Activated CD4-positive, alpha-beta T cell treated with anti-CD3 and anti-CD28 coated beads, Interleukin-2, amount 50 U/mL, for 16 hours (primary cell): Measurements from ENCODE around the gene SMARCAL1.

Source experiments
- DNase-seq: peaks from one replicate; pipeline ENCODE4 v3.0.0-alpha.2; 2020

Gene SMARCAL1

GRCh38 chr2:216477283-216478035, 65.2 kb downstream of the SMARCAL1 start:
- no peak for DNase-seq

DNA sequence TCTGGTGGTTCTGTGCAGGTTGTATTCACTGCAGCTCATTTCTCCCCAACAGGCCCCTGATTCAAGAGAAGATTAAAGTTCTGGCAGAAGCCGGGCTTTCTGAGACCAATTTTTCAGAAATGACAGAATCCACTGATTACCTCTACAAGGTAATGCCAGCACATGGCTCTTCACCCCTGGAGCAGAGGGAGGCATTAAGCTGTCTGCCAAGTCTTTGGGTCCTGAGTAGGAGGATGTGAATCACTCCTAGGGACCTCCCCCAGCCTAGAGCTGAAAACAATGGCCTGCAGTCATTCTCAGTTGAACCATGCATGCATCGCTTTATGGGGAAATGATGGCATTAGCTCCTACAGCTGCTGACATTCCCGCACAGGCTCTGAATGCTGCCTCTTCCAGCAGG, 65.9 kb downstream of the SMARCAL1 start:
- DNase-seq = no peak

- no peak for DNase-seq
Measured at GRCh38 chr2:216478791-216479190, 66.5 kb downstream of the SMARCAL1 start.

GRCh38 chr2:216480221-216480620, 67.9 kb downstream of the SMARCAL1 start:
- no peak for DNase-seq

DNA sequence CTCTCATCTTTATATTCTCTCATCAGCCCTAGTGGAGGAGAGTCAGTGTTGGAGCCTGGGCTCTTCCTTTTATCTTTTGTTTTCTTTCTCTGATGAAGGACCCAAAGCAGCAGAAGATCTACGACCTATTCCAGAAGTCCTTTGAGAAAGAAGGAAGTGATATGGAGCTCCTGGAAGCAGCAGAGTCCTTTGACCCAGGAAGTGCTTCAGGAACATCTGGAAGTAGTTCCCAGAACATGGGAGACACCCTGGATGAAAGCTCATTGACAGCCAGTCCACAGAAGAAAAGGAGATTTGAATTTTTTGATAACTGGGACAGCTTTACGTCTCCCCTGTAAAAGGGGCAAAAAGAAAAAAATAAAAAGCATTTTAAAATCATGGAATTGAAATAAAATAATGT, 70.4 kb downstream of the SMARCAL1 start:
- DNase-seq = no peak

DNA sequence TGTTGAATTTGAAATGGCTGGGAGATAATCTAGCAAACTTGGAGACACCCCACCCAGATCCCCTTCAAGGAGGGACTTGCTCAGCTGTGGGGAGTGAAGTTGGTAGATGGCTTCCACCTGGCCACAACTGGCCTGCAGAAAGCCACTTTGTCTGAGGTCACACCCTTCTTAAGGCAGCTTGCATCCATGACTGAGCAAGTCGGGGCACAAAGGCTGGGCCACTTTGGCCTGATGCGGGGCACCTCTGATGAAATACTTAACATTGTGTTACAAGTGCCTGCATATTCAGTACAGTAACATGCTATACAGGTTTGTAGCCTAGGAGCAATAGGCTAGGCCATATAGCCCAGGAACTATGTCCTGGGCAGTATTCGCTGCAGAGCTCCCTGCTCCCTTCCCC, 73.0 kb downstream of the SMARCAL1 start:
- no peak for DNase-seq

GRCh38 chr2:216485745-216486144, 73.5 kb downstream of the SMARCAL1 start:
- no peak for DNase-seq

DNA sequence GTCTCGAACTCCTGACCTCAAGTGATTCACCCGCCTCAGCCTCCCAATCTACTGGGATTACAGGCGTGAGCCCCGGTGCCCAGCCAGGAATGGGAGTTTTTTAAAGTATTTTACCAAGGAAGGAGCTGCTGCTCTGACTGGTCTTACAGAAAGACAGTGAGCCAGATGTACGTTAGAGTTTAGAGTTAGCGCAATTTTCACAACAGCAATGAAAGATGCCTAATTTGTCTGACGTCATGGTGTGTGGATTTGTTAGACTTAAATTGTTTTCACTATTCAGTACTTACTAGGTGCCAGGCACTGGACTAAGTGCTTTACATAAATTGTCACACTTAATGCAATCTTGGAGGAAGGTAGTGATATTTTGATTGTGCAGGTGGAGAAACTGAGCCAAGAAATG, 74.0 kb downstream of the SMARCAL1 start:
- no peak for DNase-seq

- DNase-seq = no peak
Measured at GRCh38 chr2:216486708-216487107, 74.4 kb downstream of the SMARCAL1 start.

- DNase-seq = no peak
Measured at GRCh38 chr2:216490061-216490460, 77.8 kb downstream of the SMARCAL1 start.

GRCh38 chr2:216491793-216492596, 79.7 kb downstream of the SMARCAL1 start:
- DNase-seq = no peak

- no peak for DNase-seq
Measured at GRCh38 chr2:216492597-216493333, 80.5 kb downstream of the SMARCAL1 start.

DNA sequence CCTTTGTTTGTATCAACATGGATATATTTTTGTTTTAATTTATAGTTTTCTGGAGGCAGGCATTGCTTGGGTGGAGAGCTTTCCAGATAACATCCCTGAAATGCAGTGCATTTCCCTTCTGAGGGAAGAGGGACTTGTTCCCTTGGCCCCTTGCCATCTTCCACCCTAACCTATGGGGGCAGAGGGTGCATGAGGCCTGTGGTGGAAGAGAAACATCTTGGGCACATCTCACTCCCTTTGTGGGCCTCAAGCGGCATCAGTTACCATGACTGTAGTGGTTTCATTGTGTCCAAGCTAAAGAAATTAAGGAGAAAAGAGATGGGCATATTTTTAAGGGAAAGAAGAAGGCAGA, 81.0 kb downstream of the SMARCAL1 start:
- no peak for DNase-seq

GRCh38 chr2:216495656-216496055, 83.4 kb downstream of the SMARCAL1 start:
- DNase-seq = no peak

GRCh38 chr2:216497382-216498069, 85.2 kb downstream of the SMARCAL1 start:
- no peak for DNase-seq

GRCh38 chr2:216498070-216498378, 85.7 kb downstream of the SMARCAL1 start:
- DNase-seq = no peak

GRCh38 chr2:216498379-216499352, 86.4 kb downstream of the SMARCAL1 start, which contains the start of gene RPL37A:
RPL37A (plus strand) TSS chr2:216498844; CDS start chr2:216498875, 31 bp downstream.
- DNase-seq = peak; percentile 95

- no peak for DNase-seq
Measured at GRCh38 chr2:216499641-216500218, 87.4 kb downstream of the SMARCAL1 start.

DNA sequence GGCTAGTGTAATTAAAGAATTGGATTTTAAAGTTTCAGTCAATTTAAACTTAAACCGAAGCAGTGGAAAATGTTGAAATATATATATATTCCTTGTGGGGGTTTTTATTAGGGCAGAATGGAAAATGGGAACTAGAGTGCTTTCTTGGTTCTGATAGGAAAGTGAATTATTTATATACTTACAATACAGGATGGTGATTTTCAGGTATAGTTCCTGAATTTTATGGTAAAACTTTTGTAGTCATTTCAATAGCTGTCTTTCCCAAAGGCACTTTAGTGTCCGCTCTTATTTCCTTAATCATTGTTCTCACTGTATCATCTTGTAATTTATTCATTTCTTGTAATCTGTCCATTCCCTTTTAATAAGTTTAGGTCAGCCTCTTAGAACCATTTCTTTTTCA, 88.3 kb downstream of the SMARCAL1 start:
- no peak for DNase-seq

- DNase-seq = no peak
Measured at GRCh38 chr2:216501854-216502253, 89.6 kb downstream of the SMARCAL1 start.

DNA sequence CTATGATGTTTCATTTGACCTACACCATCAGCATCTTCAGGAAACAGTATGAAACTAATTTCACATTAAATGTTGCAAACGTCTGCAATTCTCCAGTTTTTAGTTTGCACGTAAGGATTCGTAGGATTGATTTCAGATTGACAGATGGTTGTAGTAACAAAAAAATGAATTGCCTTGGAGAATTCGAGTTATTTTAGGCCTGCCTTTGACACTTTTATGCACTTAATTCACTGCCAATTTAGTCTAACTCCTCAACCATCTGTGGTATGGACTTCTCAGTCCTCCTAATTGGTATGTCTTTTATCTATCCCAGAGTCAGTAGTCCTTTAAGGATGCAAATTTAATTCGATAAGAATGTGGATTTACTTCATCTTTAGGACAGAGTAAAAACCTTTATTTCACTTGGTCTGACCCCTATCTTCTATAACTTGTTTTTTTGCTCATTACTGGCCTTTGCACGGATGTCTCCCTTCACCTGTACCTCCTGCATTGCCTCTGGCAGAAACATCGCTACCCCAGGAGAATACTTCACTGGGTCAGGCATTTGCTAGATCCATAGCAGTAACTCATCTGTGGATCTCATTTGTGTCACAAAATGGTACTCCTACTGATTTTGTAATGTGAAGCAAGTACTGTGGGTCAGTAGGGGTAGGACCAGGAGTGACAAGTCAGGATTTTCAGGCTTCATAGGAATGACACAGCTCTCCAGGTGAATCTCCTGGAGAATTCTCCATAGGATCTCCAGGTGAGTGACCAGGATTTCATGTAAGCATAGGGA, 90.3 kb downstream of the SMARCAL1 start:
- no peak for DNase-seq
